HG03521 (cell line): Measurements from ENCODE around the gene NLK.

Experiments used
- ATAC-seq: cut with Tn5 transposase; IDR thresholded peaks from one replicate; pipeline ENCODE4 v1.9.1; 2021; ENCODE audit warnings: mild to moderate bottlenecking, moderate library complexity; ENCODE audit not compliant: unreplicated experiment

NLK gene

DNA sequence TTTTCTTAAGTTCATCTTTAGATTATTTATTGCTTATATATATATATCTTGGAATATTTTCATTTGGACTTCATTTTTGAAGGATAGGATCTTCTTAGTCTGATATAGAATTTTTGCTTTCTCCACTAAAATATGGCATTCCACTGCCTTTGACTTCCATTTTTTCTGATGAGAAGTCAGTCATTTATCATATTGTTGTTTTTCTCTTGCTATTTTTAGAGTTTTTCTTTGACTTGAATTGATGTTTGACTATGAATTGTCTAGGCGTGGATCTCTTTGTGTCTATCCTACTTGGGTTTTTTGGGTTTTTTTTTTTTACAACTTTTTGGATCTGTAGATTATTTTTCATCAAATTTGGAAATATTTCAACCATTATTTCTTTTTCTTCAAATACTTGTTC is 67.7 kb downstream of the NLK start:
- no peak for ATAC-seq

DNA sequence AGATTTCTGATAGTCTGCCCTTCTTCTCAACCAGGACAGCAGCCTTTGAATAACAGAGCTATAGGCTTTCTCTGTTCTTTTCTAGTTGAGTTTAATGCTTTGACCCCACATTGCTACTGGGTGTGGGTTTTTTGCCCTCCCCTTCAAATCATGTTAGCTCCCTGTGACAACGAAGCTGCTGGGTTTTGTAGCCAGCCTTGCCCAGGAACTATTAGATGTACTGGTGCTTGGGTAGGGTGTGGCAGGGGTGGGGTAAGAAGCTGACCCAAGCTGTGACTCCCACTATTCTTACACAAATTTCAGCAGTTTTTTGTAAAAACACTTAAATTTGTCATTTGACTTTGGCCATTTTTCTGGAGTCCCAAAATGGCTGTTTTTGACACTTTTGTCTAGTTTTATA is 69.7 kb downstream of the NLK start:
- no peak for ATAC-seq

DNA sequence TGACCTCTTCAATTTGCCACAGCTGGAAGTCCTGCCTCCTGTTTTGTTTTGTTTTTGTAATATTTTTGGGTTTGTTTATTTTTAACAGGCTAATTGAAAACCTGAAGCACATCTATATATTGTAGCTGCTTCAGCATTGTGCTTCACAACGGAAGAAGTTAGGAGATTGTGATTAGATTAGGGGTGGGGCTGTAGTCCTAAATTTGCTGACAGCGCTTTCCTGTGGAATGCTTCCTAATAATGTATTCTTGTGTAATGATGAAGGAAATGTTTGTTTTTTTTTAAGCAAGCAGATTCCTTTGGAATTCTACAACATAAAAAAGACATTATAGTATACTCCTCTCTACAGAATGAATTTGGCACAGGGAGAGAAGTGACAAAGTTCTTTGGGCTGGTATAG is 70.1 kb downstream of the NLK start:
- no peak for ATAC-seq

DNA sequence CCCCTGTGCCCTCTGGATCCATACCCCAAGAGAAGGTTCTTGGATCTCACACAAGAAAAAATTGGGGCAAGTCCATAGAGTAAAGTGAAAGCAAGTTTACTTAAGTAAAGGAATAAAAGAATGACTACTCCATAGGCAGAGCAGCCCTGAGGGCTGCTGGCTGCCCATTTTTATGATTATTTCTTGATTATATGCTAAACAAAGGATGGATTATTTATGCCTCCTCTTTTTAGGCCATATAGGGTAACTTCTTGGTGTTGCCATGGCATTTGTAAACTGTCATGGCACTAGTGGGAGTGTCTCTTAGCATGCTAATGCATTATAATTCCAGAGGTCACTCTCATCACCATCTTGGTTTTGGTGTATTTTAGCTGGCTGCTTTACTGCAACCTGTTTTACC is 70.8 kb downstream of the NLK start:
- ATAC-seq: no peak

DNA sequence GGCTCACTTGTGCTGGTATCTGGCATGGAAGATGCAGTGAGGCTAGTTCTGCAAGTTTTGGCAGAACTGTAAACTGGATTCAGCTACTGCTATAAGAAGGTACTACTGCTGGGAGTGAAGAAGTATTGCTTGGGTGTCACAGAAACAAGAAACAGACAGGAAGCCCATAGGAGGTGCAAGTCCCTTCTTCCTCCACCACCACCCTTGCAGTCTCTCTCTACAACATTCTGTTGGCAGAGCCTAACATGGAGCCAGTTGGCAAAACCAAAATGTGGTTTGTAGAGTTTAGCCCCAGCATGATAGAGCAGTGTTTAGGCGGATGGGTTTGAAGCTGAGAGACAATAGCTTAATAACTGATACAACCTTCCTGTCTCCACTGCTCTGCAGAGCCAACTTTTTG is 72.6 kb downstream of the NLK start:
- no peak for ATAC-seq

DNA sequence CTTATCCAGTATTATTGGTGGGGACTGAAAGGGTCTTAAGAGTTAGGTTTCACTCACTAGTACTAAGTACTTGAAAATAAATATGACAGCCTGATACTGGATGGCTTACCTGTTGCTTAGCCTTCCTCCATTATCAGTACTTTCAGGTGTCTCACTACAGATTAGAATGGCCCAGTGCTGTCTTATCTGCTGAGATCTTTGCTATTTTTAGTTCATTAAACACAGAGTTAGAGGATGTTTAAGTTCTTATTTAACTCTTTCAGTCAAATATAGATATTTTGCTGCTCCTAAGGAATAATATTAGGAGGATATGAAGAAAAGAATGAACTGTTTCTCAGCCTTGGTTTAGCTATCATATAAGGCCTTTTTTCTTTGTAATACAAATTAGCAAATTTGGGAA is 74.8 kb downstream of the NLK start:
- ATAC-seq: no peak

DNA sequence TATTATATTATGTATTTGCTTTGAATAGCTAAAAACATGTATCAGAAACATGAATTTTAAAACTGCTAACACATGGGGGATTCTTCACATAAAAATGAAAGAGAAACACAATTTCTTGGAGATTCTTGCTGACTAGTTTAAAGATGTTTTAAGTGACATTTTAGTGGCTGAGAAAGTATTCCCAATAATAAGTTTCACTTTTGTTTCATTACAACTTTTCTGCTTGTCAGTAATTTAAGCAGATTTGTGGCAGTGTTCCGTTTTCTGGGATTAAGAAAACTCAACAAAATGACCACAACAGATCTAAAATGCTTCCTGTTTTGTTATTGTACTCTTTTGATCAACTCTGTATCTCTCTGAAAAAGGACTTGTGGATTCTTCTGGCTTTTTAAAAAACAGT is 75.9 kb downstream of the NLK start:
- ATAC-seq: no peak

DNA sequence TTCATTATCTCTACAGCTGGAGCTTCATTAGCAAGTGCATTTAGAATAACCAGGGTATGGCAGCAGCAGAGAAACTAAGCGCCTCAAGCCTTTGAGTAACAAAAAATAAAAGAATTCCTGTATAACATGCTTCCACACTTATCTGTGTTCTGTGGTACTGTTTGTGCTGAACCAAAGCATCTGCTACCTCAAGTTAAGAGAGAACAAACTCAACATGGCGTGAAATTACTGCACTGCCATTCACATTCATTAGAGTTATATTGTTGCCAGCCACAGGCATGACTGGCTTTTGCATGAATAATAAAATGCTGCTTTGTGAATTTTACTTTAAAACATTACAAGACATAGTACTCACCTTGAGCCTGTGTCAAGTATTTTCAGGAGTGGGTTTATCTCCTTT is 76.6 kb downstream of the NLK start:
- ATAC-seq: no peak

DNA sequence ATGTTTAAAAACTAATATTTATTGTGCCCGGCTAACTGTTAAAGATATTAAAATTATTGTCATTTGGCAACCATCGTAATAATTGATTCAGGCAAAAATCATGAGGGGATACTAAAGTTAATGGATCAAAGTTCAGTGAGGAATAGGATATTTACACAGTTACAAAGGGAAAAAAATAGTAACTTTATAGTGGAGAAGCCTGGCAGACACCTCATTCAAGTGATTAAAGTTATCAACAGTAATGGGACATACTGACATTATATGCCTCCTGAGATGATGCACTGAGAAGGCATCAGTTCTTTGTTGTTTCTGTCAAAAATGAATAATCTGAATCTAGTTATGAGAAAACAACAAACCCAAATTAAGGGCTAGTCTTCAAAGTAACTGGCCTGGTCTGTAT is 77.1 kb downstream of the NLK start:
- no peak for ATAC-seq

DNA sequence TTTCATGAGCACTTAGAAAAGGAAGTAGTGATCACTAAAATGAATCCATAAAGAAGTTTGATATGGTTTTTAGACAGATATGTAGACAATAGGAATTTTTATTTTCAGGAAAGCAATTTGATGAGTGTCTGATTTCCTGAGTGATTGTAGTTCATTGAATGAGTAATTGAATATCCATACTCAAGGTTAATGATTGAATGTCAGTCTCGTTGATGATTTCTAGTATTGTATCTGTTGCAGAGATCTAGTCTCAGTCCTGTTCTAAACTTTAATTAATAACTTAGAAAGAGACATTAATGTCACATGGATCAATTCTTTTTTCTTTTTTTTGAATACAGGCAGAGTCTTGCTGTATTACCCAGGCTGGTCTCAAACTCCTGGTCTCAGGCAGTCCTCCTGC is 78.3 kb downstream of the NLK start:
- no peak for ATAC-seq

DNA sequence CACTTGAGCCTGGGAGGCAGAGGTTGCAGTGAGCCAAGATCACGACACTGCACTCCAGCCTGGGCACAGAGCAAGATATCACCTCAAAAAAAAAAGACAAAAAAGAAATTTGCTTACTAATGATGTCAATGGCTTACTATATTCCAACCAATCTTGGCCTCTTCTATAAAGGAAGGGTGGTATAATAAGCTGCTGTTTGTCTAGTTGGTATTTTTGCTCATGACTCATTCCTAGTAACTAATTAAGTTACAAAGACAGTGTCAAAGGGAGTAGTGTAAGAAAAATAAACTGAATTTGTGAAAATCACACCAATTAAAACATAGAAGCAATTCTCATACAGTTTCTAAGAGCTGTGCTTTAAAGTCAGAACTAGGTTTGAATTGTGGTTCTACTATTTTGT is 82.5 kb downstream of the NLK start:
- no peak for ATAC-seq

DNA sequence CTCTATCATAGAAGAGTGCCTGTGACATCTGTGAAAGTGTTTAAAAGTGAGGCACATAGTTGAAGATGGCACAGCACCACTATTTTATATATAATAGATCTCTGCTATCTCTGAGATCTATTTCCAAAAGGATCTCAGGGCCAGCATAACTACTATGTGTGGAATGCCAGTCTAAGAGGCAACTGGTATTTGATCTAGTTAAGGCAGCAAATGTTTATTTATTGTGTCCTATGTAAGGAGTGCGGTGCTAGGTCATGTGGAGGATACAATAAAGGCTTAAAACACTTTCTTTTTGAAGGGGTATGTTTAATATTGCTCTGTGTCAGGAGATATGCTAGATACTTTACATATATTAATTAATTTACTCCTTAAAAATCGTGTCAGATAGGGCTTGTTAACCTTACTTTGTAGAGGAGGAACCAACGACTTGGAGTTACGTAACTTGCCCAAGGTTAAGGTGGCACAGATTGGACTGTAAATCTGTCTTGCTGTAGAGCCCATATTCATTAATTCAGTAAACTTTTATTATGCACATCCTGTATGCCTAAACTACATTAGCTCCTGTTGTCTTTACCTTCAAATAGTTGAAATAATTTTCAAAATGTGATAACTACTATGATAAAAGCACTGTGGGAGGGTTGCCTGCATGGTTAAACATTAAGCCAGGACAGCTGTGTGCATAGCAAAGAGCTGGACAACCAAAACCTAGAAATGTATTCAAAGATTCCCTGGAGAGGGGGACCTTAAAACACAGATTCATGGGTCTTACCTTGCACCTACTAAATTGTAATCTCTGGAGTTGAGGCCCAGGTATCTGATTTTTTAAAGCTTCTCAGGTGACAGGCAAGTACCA is 83.3 kb downstream of the NLK start:
- no peak for ATAC-seq

DNA sequence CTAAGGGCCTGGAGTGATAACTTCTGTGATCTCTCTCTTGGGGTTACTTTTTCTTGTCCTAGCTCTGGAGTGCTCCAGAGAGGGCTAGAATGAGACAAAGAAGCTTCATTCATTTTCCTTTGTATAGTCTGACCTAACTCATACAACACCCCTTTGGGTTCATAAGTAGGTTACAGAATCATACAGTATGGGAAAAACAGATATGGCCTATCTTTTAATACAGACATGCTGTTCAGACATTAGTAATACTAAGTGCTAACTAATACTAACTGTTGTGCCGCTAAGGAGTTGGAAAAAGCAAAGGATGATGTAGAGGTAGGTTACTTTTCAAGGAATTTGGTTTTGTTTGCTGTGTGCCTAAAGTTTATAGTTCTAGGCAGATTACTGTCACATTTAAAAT is 84.7 kb downstream of the NLK start:
- no peak for ATAC-seq

DNA sequence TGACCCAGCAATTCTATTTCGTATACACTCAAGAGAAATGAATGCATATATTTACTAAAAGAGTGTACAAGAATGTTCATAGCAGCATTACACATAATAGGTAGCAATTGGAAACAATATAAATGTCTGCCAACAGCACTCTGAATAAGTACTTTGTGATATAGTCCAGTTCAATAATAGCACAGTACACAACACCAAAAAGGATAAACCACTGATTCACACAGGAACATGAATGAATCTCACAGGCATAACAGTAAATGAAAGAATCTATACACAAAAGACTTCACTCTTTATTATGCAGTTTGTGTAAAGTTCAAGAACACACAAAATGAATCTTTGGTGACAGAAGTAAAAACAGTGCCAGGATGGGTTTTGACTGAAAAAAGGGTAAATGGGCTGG is 86.3 kb downstream of the NLK start:
- ATAC-seq: no peak

DNA sequence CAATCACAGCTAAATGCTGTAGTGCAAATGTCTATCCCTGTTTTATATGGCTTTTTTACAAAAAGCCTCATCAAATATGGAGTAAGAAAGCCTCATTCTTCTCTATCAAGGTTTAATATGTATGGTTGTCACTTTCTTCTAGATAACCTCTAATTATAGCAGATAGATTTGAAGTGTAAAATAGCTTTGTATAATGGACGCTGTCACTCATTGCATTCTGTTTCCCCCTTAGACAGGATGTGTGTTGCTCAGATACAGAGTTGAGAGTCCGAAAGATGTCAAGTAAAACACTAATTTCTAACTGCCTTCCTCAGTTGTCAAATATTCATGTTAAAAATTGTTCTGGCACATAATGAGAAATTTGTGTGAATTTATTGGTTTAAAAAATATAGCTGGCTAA is 88.0 kb downstream of the NLK start:
- no peak for ATAC-seq

DNA sequence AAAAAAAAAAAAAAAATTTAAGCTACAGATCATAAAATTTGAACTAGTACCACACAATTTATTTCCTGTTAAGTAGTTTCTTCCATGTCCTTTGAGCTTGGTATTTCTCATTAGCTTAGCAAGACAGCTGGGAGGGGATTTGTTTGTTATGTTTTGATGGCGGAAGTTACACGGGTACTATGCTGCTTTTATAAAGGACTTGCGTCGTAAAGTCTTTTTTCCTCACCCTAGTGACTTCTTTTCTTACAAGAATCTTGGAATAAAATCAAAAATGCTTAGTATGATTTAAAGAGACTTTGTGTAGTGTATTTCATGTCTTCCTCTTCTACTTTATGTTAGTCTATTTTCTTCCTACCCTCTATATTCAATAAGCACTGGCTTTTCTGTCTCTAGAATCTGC is 89.1 kb downstream of the NLK start:
- ATAC-seq: no peak

DNA sequence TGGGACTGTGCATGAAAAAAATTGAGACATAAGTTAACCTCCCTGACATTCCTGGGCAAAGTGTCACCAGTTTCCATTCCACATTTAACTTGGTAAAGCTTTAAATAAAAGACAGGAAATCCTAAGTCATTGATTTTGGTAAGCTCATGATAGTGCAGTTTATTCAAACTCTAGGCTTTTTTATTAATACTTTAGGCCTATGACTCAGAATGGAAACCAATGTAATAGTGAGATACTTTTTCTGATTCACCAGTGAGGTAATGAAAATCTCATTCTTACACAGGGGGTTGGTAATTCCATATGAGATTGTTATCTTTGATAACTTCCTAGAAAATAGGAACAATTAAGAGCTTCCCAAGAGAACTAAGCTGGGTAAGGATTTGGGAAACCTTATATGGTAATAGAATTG is 91.1 kb downstream of the NLK start:
- ATAC-seq: no peak

DNA sequence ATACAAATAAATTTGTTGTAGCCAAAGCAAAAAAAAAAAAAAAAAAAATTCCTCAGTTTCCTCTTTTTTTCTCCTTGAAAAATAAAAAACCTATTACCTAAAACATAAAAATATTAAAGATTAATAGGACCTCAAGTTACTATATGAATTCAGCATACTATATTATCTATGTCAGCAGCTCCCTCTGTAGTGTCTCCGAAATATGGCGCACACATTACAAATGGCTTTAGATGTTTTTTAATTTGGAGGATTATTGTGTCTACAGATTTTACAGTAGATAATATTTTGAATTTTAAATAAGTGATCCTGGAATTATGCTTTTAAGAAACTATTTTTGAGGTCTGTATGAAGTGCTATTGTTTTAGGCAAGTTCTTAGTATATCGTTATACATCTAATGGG is 94.4 kb downstream of the NLK start:
- no peak for ATAC-seq

DNA sequence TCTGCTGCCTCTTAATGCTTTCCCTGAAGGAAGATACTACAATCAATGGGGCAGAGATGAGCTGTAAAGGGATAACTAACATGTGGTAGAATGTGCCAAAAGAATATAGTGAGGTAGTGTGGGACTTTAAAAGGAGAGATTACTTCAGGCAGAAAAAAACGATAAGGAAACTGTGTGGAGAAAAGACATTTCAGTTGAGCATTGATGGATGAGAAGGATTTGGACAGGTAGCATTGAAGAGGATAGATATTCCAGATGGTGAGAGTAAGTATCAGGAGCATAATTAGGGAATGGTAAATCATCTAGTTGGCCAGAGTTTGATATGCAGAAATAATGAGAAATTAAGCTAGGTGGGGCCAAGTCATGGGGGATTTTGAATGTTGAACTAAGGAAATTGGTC is 97.3 kb downstream of the NLK start:
- ATAC-seq: no peak

DNA sequence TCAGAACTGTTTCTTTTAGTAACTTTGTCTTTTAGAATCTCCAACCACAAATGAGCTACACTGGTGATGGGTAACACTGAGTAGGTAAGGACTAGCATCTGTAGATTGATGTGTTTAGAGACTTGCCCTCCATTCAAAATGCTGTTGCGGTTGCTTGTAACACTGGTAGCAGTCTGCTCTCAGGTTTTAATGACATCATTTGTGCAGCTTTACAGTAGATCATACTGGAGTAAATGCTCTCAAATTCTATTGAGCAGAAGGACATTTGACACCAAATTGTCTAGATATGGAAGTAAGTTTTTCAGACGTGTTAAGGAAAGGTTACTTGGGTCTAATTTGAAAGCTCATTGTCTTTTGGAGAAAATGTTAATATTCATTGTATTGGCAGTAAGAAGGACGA is 98.8 kb downstream of the NLK start:
- ATAC-seq: no peak

DNA sequence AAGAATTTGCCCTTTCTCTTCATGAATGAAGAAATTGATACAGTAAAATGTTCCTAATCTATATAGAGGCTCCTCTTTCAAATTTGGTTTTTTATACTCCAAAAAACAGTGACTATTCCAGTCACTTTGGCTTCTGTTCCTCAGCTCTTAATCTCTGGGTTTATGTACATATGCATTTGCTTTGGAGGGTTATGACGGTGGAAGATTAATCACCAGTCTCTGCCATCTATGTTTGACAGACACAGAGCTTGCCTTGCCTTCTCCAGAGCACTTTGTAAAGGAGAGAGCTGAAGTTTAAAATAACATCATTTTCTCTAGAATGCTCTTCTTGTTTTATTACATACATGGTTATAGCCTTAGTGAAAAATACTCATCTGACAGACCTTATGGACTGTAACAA is 99.3 kb downstream of the NLK start:
- ATAC-seq: no peak

DNA sequence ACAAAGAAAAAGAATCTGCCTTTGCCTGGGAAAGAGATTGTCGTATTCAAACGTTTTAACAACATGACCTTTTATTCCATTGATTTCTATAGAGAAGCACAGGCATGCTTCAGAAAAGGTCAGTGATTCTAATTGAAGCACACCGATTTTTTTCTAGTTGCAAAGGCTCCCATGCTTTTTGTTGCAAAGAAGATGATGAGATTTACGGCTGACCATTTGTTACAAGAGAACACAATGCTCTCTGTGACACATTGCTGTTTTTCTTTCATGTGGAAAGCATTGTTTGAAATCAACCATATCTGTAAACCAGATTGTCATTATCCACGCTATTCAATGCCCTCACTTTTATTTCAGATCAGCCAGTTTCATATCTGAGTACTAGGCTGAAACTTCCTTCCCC is 99.8 kb downstream of the NLK start:
- ATAC-seq: no peak

DNA sequence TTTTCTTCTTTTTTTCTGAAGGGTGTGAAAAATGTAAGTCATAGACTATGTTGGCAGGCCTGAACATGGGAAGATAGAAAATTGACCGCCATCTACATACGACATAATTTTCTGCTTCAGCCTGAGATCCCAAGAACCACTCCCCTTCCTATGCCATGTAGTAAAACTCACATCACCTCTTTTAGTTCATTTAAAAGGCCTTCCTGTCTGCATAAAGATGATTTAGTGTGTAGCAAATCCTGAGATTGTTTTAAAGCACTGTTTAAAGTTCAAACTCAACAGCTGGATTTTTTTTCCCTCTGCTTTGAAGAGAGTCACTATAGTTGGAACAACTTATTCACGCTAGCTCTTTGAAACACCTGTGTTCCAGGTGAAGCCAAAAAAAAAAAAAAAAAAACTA is 101.5 kb downstream of the NLK start:
- ATAC-seq: no peak
